ENCODE data around the gene PLPP3. TPM values are rescaled to one million over a fixed set of nuclear protein-coding genes. Genes with fewer than 3 reads are reported as not detected.

Gene PLPP3

DNA sequence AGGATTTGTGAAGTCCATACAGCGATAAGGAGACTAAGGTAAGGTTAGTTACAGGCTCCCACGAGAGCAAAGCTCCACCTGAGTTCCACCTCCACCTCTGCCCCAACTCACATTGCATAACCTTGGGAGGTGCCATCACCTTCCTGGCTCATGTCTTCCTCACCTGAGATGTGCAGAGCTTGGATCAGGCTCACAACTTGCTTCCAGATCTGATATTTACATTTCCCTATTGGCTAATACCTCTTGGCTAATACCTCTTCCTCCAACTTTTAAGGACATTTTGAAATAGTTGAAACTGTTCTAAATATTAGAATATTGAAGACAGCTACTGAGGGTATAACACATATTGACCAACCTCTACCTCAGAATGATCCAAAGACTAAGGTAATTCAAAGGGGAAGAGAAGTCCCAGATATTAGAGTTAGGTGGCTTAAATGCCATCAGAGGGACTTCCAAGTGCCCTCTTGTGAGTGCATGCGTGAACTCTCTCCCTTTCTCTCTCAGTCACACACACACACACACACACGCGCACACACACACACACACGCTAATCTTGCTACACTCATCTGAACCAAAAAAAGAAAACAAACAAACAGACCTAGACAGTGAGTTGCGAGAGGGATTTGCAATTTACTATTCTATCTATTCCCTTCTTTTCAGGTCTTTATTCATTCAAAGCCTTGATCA, 134.3 kb downstream of the PLPP3 start:
- H3K4me2 ChIP-seq (ENCODE audit: low read length) = no peak overlapping the region
- H3K4me1 ChIP-seq (ENCODE audit: control insufficient read depth, low read depth, low read length) = peaks cover 3% of the 10 kb centered on the region
- DNase-seq = no peak
- no peak overlapping the region for H3K4ac ChIP-seq (ENCODE audit: low read depth, low read length)
- H2AK5ac ChIP-seq (ENCODE audit: low read length) = no peak overlapping the region
- no peaks in the 10 kb centered on the region for H3K27me3 ChIP-seq (ENCODE audit: insufficient read depth, low read length, poor library complexity)
- no peak overlapping the region for H2BK5ac ChIP-seq (ENCODE audit: low read length)
- H3K79me2 ChIP-seq (ENCODE audit: control insufficient read depth, insufficient read depth, low read length) = no peaks in the 10 kb centered on the region
- no peak overlapping the region for H4K5ac ChIP-seq (ENCODE audit: low read length)
- H3K9ac ChIP-seq (ENCODE audit: low read length) = no peak overlapping the region
- H4K8ac ChIP-seq (ENCODE audit: low read depth, low read length) = no peak overlapping the region
- no peak overlapping the region for H2BK15ac ChIP-seq (replicated peaks; ENCODE audit: low read depth)
- no CpG with 5 or more reads among the region's 7 CpGs for WGBS (ENCODE audit: extremely low coverage, insufficient coverage, low lambda C conversion rate)
- H3K56ac ChIP-seq (ENCODE audit: low read length) = no peak overlapping the region
- H3K79me1 ChIP-seq (ENCODE audit: low read length) = no peaks in the 10 kb centered on the region
- H3K36me3 ChIP-seq (ENCODE audit: control insufficient read depth, insufficient read depth, low read length) = no peaks in the 10 kb centered on the region
- H3K18ac ChIP-seq (ENCODE audit: low read length) = no peak overlapping the region
- no peak overlapping the region for H3K27ac ChIP-seq (ENCODE audit: low read depth, low read length)
- H3K23ac ChIP-seq (ENCODE audit: low read length) = no peak overlapping the region
- H2BK120ac ChIP-seq (ENCODE audit: low read depth, low read length) = no peak overlapping the region
- no peak overlapping the region for H3K4me3 ChIP-seq (ENCODE audit: low read length)

Small RNAs within 50 kb of the gene (small RNA-seq; reads per million reads assigned to genes)
- gene AC099789.1 (ENCODE audit: insufficient read depth) = not detected

All from mesendoderm (in vitro differentiated cells).